Renal cortical epithelial cell (primary cell): ENCODE results near the gene MYOM1. TPM values are rescaled to one million over a fixed set of nuclear protein-coding genes. Genes with fewer than 3 reads are reported as not detected.
"Not testable (repeated sequence)": the region's sequence is repeated elsewhere in the genome, so short reads cannot be mapped to it uniquely, and the experiment has no call there.

Source experiments
- DNase-seq: peaks from one replicate; pipeline ENCODE4 v3.0.0-alpha.2; 2011; ENCODE audit warnings: low read depth
- total RNA-seq: library from RNA; depleted of rRNA; stranded (reverse); fragments of >200 nt; gene quantifications from 2 replicates; pipeline ENCODE4 v1.2.3, GENCODE V29; 2014

Gene MYOM1
- total RNA-seq, 1 donor from 2014 or later = 0.99 TPM

GRCh38 chr18:3086871-3087270 lies 132.9 kb downstream of the MYOM1 start:
- DNase-seq = no peak

DNA sequence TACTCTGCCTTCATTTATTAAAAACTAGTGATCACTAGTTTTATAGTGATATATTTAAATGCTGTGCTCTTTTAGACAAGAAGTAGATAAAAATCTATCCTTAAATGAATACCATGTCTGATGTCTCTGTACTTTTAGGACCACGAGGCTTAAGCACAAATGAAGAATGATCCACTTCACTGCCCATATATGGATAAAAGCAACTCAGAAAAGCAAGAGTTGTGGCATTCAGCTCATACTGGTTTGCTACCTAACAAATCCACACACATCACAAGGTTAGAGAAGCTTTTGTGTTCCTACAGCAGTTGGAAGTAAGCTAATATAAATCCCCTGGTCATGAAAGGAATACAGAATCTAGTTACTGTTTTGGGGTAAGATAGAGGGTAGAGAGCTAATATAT lies 134.2 kb downstream of the MYOM1 start:
- DNase-seq = no peak

DNA sequence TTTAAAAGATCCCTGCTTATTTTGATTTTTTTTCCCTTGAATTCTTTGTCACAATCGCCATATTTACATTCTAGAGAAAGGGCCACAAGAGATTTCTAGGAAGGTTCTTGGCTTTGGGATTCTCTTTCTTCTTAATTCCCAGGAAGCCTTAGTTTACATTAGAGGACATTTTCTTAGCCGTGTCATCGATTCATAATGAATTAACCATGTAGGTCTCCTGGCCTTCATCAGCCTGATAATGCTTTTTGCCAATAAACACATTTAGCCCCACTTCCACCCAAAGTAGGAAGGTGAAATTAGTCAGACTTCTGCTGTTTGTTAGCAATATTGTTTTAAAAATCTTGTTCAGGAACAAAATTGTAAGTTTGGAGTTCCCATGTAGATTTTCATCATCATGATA lies 135.6 kb downstream of the MYOM1 start:
- DNase-seq = no peak

GRCh38 chr18:3083766-3084165 lies 136.0 kb downstream of the MYOM1 start:
- no peak for DNase-seq

- no peak for DNase-seq
Measured at GRCh38 chr18:3081584-3081991, 138.2 kb downstream of the MYOM1 start.

- no peak for DNase-seq
Measured at GRCh38 chr18:3079653-3080052, 140.1 kb downstream of the MYOM1 start.

- DNase-seq = no peak
Measured at GRCh38 chr18:3075491-3075890, 144.3 kb downstream of the MYOM1 start.

GRCh38 chr18:3074087-3074486 lies 145.7 kb downstream of the MYOM1 start:
- no peak for DNase-seq

DNA sequence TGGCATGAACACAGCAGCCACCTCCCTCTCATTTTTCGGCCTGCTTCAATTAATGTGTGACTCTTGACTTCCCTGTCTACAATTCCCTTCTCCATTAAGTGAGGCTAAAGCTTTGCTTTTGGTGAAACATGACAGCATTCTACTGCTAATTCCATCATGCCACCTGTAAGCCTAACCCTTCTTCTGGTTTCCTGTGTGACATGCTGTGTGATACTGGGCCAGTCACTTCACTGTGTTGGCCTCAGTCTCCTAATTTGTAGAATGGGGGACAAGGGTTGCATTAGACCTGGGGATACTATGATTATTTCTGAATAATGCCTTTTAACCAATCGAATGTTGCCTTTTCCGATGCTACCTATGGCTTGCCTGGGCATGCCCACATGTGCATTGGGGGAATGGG lies 146.4 kb downstream of the MYOM1 start:
- DNase-seq = not testable (repeated sequence)

DNA sequence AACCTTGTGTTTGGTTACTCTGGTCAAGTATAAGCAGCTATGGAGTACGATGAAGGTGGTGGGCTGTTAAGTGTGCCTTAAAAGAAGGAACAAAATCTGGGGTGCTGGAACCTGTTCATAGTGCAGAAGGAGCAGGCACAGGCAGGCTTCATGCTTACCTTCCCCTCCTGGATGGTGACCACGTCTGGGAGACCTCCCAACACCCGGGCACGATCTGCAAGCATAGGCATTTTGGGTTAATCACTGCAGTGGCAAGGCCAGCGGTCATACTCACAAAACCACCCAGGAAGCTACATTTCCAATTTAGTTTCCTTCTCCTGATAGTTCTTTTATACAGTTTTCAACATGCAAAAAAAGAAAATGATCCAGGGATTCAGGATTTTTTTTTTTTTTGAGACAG lies 148.1 kb downstream of the MYOM1 start:
- DNase-seq = no peak

GRCh38 chr18:3069671-3070433 lies 149.9 kb downstream of the MYOM1 start:
- DNase-seq = no peak

- DNase-seq = no peak
Measured at GRCh38 chr18:3067722-3068121, 152.0 kb downstream of the MYOM1 start.

DNA sequence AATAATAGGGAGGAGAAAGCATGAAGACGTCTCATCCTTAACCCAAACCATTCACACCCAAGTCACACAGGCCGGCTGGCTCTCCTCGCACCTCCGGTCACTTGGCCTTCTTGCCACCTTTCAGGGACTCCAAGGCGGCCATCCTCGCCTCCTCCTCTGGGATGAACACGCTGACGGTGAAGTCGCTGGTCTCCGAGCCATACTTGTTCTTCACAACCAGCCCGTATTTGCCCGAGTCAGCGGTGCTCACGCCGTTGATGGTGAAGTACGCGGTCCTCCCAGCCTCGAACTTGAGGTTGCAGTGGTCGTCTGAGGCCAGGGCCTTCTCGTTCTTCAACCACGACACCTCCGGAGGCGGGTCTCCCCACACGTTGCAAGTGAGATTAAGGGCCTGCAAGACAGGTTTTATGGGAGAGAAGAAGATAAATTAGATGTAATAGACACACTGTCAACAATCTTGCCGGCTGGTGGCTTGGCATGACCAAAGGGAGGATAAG lies 152.6 kb downstream of the MYOM1 start:
- DNase-seq = no peak

- DNase-seq = no peak
Measured at GRCh38 chr18:3066341-3067110, 153.2 kb downstream of the MYOM1 start.

- DNase-seq = not testable (repeated sequence)
Measured at GRCh38 chr18:3063766-3064165, 156.0 kb downstream of the MYOM1 start.

- no peak for DNase-seq
Measured at GRCh38 chr18:3062798-3063680, 156.7 kb downstream of the MYOM1 start.

DNA sequence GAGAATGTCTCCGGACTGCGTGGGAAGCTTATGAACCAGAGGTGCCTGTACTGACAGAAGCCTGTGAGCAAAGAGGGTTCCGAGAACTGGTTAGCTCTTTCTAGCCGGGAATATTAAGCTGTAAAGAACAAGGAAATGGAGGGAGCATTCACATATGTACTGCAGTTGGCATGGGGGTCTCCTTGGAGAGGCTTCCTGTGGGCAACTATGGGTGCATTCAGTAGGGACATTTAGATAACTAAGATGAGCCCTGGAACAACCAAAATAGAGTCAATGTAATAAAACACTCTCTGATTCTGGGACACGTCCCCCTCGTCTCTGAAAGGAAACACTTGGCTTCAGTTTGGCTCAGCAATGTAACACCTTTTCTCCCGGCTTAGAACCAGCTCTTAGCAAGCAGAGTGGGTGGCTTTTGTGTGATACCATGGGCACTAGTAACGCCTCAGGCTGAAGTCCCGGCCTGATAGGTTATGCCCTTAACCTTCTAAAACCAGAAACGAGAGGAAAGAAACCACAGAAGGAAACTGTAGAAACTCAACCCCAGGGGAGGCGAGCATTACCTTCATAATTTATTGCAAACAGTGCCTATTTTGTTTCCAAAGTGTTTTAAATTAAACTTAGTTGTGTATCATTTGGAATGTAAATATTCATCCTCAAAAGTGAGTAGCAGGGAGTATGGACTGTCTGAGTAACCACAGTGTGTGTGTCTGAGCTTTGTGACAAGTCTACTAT lies 158.0 kb downstream of the MYOM1 start:
- DNase-seq = peak; percentile 32

DNA sequence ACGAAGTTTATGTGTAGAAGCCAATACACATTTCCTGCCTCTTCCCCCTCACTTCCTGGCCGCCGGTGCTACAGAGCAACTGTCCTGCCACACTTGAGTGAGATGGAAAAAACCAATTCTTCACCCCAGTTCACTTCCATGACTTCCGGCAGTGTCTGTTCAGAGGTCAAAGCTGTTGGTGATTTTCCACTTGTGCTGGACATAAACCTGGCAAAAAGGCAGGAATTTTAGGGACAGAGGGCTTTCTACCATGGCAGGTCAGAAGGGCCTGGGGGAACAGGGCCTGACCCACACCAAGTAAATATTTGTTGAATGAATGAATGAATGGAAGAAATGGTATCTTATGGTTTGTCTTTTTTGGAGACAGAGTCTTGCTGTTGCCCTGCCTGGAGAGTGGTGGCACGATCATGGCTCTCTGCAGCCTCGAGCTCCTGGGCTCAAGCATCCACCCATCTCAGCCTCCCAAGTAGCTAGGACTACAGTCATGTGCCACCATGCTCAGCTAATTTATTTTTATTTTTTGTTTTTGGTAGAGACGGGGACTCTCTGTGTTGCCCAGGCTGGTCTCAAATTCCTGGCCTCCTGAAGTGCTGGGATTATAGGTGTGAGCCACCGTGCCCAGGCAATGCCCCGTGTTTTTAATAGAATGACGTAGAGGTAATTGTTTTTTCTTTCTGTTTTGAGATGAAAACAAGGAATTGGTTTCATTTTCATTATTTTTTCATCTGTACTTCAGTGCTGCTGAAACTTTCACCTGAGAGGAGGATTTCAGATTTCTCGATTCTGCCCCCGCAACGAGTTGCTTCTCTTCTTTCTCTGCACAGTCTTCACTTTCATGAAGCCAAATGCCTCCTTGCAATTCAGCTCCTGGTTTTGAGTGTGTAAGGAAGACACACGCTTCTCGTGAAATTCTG lies 158.8 kb downstream of the MYOM1 start:
- peak; percentile 21 for DNase-seq

DNA sequence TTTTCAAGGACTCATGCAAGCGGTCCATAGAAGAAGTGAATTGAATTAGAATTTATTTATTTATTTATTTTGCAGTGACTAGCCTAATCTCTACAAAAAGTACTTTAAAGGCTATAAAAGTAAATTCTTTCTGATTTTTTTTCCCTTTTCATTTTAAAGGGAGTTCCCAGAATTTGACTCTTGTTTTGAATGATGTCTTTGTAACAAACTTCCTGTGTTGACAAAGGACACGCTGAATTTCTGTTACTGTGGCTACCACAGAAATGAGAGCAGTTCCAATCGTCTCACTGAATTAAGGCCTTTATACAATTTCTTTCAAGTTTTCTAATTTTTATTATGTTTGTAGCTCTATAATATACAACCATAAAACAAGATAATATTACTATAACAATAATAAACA lies 160.5 kb downstream of the MYOM1 start:
- no peak for DNase-seq
